GM12801 (cell line): ENCODE measurements around the gene S100A13.

Experiments used
- CTCF ChIP-seq: IDR thresholded peaks from one replicate; pipeline ENCODE4 v1.5.1; 2011; ENCODE audit warnings: control low read depth; ENCODE audit not compliant: insufficient read length; ENCODE audit errors: extremely low read depth

The S100A13 gene

DNA sequence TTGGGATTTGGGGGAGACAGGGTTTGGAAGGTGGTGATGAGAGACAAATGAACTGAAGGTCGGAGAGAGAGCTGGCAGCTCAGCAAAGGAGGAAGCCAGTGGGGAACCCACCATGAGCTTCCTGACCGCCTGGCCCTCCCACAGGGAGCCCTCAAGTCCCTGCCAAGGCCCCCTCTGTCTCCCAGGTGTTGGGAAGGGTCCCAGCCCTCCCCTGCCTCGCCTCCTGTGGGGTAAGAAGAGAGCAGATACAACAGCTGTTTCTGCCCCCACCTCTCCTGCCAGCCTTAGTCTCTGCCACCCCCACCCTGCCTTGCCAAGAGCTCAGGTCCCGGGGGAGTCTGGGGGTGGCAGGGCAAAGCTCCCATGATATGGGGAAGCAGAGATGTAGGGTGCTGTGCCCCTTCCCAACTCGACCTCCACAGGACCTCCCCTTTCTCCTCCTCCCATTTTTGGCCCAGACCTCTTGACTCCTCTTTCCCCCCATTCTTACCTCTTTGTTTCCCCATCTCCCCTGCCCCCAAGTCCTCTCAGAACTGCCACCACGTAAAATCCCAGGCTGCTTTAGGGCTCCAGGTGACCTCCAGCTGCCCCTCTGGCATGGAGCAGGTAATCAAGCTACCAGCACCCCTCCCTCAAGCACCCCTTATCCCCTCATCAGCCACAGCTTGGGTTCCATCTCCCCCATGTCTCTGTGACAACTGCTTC, 1.5 kb upstream of the S100A13 start:
- TF ChIP-seq CTCF = no peak

- TF ChIP-seq CTCF = no peak
Observed at GRCh38 chr1:153627715-153628626, 666 bp upstream of the S100A13 start, which contains the start of gene S100A1. S100A1 (plus strand) TSS chr1:153628434; CDS start chr1:153630522, 2,088 bp downstream.

GRCh38 chr1:153626477-153626903, 815 bp downstream of the S100A13 start:
- no peak for TF ChIP-seq CTCF

- TF ChIP-seq CTCF = no peak
Observed at GRCh38 chr1:153624965-153625611, 2.2 kb downstream of the S100A13 start.

DNA sequence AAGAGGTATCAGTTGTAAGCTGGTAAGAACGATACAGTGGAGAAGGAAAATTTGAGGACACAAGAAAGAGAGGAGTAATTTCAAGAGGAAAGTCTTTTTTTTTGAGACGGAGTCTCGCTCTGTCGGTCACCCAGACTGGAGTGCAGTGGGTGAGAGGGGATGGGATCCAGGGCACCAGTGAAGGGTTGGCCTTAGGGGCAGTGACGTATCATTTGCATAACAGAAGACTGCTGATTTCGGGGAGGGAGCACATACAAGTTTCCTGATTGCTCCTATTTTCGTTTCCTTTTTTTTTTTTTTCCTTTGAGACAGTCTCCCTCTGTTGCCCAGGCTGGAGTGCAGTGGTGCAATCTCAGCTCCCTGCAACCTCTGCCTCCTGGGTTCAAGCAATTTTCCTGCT, 4.2 kb downstream of the S100A13 start:
- no peak for TF ChIP-seq CTCF

DNA sequence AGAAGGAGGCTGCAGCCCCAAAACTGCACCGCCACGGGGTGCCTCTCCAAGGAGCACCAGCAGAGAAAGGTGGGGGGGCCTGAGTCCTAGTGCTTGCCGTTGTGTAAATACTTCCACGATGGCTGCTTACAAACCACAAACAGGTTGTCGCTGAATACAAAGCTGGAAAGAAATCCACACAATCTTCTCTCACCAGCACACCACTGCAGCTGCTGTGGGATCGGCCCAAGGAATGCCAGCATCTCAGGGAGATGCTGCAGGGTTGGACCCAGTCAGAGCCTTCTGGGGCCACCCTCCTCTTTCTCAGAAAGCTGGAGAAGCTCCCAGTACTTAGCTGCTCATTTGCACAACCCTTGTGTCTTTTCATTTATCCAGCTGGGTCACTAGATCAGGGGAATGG, 8.1 kb downstream of the S100A13 start:
- no peak for TF ChIP-seq CTCF

GRCh38 chr1:153617663-153618062, 9.6 kb downstream of the S100A13 start:
- TF ChIP-seq CTCF = no peak
